GM19240 (cell line): ENCODE results near the gene SPATA33.
A peak's percentile ranks its signal among the peaks of the same experiment; 100 is the strongest.
"Not testable (repeated sequence)": the region's sequence is repeated elsewhere in the genome, so short reads cannot be mapped to it uniquely, and the experiment has no call there.

Source experiments
- DNase-seq: peaks from one replicate; pipeline ENCODE4 v3.0.0; 2011; ENCODE audit warnings: low spot score; ENCODE audit not compliant: insufficient read length

The SPATA33 gene

GRCh38 chr16:89691986-89692569 lies 34.4 kb downstream of the SPATA33 start:
- DNase-seq = no peak

- DNase-seq = no peak
These were observed 35.7 kb downstream of the SPATA33 start for GRCh38 chr16:89693289-89693731.

- DNase-seq = no peak
These were observed 36.5 kb downstream of the SPATA33 start for GRCh38 chr16:89693931-89694783.

- DNase-seq = not testable (repeated sequence)
These were observed 37.1 kb downstream of the SPATA33 start for GRCh38 chr16:89694784-89695085.

- no peak for DNase-seq
These were observed 37.6 kb downstream of the SPATA33 start for GRCh38 chr16:89695086-89695874.

GRCh38 chr16:89695875-89696669 lies 38.4 kb downstream of the SPATA33 start:
- DNase-seq = no peak

- DNase-seq = no peak
These were observed 39.1 kb downstream of the SPATA33 start for GRCh38 chr16:89696670-89697128.

- no peak for DNase-seq
These were observed 39.6 kb downstream of the SPATA33 start for GRCh38 chr16:89697161-89697615.

- no peak for DNase-seq
These were observed 40.1 kb downstream of the SPATA33 start for GRCh38 chr16:89697616-89698331.

GRCh38 chr16:89698717-89699116 lies 41.1 kb downstream of the SPATA33 start:
- DNase-seq = not testable (repeated sequence)

GRCh38 chr16:89699629-89700099 lies 42.0 kb downstream of the SPATA33 start:
- DNase-seq = not testable (repeated sequence)

- peak; percentile 99 for DNase-seq
These were observed 42.5 kb downstream of the SPATA33 start for GRCh38 chr16:89700100-89700648.

GRCh38 chr16:89700649-89701424 lies 43.2 kb downstream of the SPATA33 start:
- no peak for DNase-seq

GRCh38 chr16:89701425-89702406 lies 44.1 kb downstream of the SPATA33 start, which contains the start of gene SPATA2L:
Gene SPATA2L, minus strand, starts transcription at chr16:89701705. Its CDS starts 473 bp downstream, at chr16:89701232.
- DNase-seq = peak; percentile 96

- no peak for DNase-seq
These were observed 46.6 kb downstream of the SPATA33 start for GRCh38 chr16:89704281-89704680.

- no peak for DNase-seq
These were observed 47.4 kb downstream of the SPATA33 start for GRCh38 chr16:89705006-89705405.

GRCh38 chr16:89706518-89707260 lies 49.1 kb downstream of the SPATA33 start:
- no peak for DNase-seq
